Astrocyte of the spinal cord (primary cell): Measurements from ENCODE around the gene CCDC183.
A peak's percentile ranks its signal among the peaks of the same experiment; 100 is the strongest.
"Not testable (repeated sequence)": the region's sequence is repeated elsewhere in the genome, so short reads cannot be mapped to it uniquely, and the experiment has no call there.

Source experiments
- DNase-seq: peaks from one replicate; pipeline ENCODE4 v3.0.0; 2011; ENCODE audit warnings: low read depth, low spot score
- H3K4me3 ChIP-seq: 2 replicates; pipeline ENCODE4 v1.5.1; 2011; ENCODE audit warnings: low read depth, mild to moderate bottlenecking, low read length, moderate library complexity
- in situ Hi-C: cut with HindIII; loops from 2 replicates; pipeline ENCODE4 v1.10.0; 2017; ENCODE audit warnings: low sequenced_read_pairs
- TF ChIP-seq, protein P1 (sequence below): IDR thresholded peaks from 2 replicates; pipeline ENCODE4 v1.5.1; 2012; ENCODE audit warnings: low read depth, mild to moderate bottlenecking, low read length, inconsistent platforms

Gene CCDC183

DNA sequence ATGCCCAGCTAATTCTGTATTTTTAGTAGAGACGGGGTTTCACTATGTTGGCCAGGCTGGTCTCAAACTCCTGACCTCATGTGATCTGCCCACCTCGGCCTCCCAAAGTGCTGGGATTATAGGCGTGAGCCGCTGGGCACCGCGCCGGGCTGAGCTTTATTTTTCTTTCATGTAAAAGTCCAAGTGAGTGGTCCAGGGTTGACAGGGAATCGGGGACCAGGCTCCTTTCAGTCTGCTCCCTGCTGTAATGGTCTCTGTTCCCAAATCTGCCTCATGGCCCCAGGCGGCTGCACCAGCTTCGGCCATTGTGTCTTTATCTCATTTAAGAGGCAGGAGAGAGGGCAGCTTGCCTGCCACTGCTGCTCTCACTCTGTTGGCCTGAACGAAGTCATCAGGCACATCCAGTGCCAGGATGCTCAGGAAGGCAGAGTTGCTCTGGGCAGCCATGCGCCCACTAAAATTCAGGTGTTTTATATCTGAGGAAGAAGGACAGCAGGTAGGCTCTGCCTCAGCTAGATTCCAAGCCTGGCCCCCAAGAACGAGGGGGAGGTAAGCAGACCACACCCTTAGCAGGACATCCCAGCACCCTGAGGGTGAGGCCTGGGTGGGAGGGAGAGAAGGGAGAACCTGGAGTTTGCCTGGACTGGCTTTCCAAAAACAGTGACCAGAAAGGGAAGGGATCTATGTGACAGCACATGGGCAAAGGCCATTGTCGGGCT lies 1.7 kb upstream of the CCDC183 start:
- H3K4me3 ChIP-seq: no peak overlapping the region
- TF ChIP-seq, protein P1, sequence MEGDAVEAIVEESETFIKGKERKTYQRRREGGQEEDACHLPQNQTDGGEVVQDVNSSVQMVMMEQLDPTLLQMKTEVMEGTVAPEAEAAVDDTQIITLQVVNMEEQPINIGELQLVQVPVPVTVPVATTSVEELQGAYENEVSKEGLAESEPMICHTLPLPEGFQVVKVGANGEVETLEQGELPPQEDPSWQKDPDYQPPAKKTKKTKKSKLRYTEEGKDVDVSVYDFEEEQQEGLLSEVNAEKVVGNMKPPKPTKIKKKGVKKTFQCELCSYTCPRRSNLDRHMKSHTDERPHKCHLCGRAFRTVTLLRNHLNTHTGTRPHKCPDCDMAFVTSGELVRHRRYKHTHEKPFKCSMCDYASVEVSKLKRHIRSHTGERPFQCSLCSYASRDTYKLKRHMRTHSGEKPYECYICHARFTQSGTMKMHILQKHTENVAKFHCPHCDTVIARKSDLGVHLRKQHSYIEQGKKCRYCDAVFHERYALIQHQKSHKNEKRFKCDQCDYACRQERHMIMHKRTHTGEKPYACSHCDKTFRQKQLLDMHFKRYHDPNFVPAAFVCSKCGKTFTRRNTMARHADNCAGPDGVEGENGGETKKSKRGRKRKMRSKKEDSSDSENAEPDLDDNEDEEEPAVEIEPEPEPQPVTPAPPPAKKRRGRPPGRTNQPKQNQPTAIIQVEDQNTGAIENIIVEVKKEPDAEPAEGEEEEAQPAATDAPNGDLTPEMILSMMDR: no peak
- DNase-seq: no peak
- in situ Hi-C loops: no loop called here

DNA sequence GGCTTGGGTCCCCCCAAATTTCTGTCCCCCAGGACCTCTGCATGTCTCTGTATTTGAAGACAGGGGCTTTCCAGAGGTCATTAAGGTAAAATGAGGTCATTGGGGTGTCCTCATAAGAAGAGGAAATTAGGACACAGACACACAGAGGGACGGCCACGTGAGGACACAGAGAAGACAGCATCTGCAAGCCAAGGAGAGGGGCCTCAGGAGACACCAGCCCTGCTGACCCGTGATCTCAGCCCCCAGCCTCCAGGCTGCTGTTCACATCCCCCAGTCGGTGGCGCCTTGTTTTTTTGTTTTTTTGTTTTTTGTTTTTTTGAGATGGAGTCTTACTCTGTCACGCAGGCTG lies 1.2 kb upstream of the CCDC183 start:
- in situ Hi-C loops: no loop called here
- TF ChIP-seq, protein P1: no peak
- no peak for DNase-seq
- H3K4me3 ChIP-seq: no peak overlapping the region

DNA sequence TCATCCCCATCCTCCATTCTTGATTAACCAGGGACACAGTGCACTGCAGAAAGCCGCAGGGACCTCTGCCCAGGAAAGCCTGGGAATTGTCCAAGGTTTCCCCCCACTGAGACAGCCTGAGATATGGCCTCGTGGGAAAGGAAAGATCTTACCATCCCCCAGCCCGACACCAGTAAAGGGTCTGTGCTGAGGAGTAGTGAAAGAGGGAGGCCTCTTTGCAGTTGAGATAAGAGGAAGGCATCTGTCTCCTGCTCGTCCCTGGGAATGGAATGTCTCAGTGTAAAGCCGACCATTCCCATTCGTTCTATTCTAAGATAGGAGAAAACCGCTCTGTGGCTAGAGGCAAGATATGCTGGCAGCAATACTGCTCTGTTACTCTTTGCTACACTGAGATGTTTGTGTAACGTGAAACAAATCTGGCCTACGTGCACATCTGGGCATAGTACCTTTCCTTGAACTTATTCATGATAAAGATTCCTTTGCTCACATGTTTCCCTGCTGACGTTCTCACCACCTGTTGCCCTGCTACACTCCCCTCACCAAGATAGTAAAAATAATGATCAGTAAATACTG lies 723 bp downstream of the CCDC183 start:
- DNase-seq, H3K4me3 ChIP-seq, in situ Hi-C loops: not testable (repeated sequence)

DNA sequence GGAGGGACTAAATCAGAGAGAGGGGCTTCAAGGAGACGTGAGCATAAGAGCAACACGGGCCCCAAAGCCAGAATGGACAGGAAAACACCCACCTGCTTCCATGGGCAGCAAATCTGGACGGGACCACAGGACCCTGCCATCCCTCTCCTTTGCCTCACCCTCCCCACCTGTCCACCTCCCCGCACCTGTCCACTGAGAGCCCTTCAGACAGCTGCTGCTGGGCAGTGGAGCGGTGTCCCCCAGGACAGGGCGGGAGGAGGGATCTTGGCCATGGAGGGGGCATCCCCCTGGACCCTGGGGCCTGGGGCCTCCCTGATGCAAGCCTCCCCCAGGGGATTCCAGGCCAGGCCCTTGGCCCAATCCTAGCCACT lies 2.6 kb downstream of the CCDC183 start:
- TF ChIP-seq, protein P1: no peak
- no peak overlapping the region for H3K4me3 ChIP-seq
- in situ Hi-C loops: no loop called here
- no peak for DNase-seq

DNA sequence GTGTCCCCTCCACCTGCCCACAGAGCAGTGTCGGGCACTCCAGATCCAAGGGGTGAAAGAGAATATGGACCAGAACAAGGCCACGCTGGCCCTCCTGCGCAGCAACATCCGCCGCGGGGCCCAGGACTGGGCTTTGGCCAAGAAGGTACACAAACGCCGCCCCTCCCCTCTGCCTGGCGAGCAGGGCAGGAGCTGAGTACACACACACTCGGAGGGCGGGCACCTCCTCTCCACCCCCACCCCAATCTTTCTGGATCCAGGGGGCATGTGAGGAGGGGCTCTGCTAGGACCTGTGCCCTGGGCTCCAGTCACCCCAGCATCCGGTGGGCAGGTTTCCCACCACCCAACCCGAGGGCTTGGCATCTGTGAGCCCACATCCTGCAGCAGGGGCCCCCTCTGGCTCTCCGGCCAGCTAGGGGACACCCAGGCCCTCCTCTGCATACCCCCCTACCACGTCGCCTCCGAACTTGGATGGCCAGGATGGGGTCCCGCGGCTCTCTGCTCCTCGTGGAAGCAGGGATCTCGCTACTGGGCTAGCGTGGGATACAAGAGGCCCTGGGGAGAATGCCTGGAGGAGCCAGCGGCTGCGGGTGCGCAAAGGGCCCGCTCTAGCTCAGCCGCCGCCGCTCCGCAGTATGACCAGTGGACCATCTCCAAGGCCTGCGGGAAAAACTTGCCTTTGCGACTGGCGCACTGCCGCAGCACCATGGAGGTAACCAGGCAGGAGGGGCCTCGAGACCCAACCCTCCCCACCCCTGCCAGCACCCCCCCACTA lies 3.1 kb downstream of the CCDC183 start:
- in situ Hi-C loops: no loop called here
- no peak overlapping the region for H3K4me3 ChIP-seq

DNA sequence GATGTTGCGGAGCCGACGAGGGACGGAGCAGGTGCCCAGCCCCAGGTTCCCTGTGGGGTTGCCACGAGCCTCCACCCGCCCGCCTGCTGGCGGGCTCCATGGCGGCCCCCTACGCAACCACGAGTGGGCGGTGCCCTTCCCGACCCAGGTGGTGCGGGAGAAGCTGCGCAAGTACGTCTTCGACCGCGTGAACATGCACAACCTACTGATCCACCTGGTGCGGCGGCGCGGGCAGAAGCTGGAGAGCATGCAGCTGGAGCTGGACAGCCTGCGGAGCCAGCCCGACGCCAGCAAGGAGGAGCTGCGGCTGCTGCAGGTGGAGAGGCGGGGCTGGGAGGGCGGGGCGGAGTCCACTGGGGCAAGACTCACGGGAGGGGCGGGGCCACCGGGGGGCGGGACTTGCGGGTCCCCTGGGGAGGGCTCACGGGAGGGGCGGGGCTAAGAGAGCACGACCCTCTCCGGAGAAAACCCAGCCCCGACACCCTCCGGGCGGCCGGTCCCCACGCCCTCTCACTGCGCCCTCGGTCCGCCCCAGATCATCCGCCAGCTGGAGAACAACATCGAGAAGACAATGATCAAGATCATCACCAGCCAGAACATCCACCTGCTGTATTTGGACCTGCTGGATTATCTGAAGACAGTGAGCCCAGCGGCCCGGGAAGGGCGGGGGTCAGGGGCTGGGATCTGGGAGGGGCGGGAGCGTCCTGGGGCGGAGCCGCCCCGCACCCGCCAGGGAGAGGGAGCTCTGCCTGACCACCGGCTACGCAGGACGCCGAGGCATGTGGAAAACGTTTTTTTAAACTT lies 3.9 kb downstream of the CCDC183 start:
- H3K4me3 ChIP-seq: peak overlapping the region; percentile 21
- in situ Hi-C loops: no loop called here
- DNase-seq: peak; percentile 43

More for the DNA sequence above, 3.1 kb downstream of the CCDC183 start:
- TF ChIP-seq, protein P1: no peak
- DNase-seq: no peak

More for the DNA sequence above, 3.9 kb downstream of the CCDC183 start:
- TF ChIP-seq, protein P1: no peak
